ENCODE data around the gene ADCY5.

The ADCY5 gene

GRCh38 chr3:123344175-123344906 is 104.5 kb downstream of the ADCY5 start (continued):
- peak; percentile 28; the same call in 1 of the 2 replicates for TF ChIP-seq SCRT2 (tag by site-specific recombination; IDR thresholded peaks at IDR 0.05)
- TF ChIP-seq SCRT1 (tag by site-specific recombination; IDR thresholded peaks at IDR 0.05; ENCODE audit: borderline replicate concordance) = no peak
- no peak for TF ChIP-seq HIC1 (tag by site-specific recombination; IDR thresholded peaks at IDR 0.05)
- TF ChIP-seq YY2 (tag by site-specific recombination; IDR thresholded peaks at IDR 0.05) = no peak
- peak; percentile 52; the same call in 1 of the 2 replicates for TF ChIP-seq FEZF1 (tag by site-specific recombination; IDR thresholded peaks at IDR 0.05)
- TF ChIP-seq ZNF184 (tag by site-specific recombination; IDR thresholded peaks at IDR 0.05) = 0 out of 2 replicates have a peak, but pooled peaks have one; percentile 45
- no peak for TF ChIP-seq ZNF362 (tag by site-specific recombination; IDR thresholded peaks at IDR 0.05)
- no peak for TF ChIP-seq ZNF280C (tag by site-specific recombination; IDR thresholded peaks at IDR 0.05)
- no peak for TF ChIP-seq ZNF221 (tag by site-specific recombination; IDR thresholded peaks at IDR 0.05; ENCODE audit: borderline replicate concordance)
- TF ChIP-seq ZBTB44 (tag by site-specific recombination; IDR thresholded peaks at IDR 0.05) = no peak
- no peak for TF ChIP-seq ZNF518A (tag by site-specific recombination; conservative IDR thresholded peaks at IDR 0.05; ENCODE audit: low read depth)
- peak; percentile 87 for TF ChIP-seq ATF2 (tag by site-specific recombination; IDR thresholded peaks at IDR 0.05; ENCODE audit: low read depth)
- 0 out of 2 replicates have a peak, but pooled peaks have one; percentile 25 for TF ChIP-seq OSR2 (tag by site-specific recombination; IDR thresholded peaks at IDR 0.05)
- TF ChIP-seq ZNF266 (tag by site-specific recombination; IDR thresholded peaks at IDR 0.05; ENCODE audit: low read depth) = no peak
- no peak for TF ChIP-seq REPIN1 (tag by site-specific recombination; IDR thresholded peaks at IDR 0.05; ENCODE audit: low read depth)
- TF ChIP-seq MEIS1 (CRISPR knock-in tag; IDR thresholded peaks at IDR 0.05; ENCODE audit: borderline replicate concordance) = peak; percentile 66; the same call in 1 of the 2 replicates
- TF ChIP-seq KLF9 (tag by site-specific recombination; IDR thresholded peaks at IDR 0.05; ENCODE audit: low read depth) = no peak
- 0 out of 2 replicates have a peak, but pooled peaks have one; percentile 32 for TF ChIP-seq ZBTB17 (tag by site-specific recombination; IDR thresholded peaks at IDR 0.05)
- no peak for TF ChIP-seq ZNF148 (tag by site-specific recombination; IDR thresholded peaks at IDR 0.05; ENCODE audit: borderline replicate concordance)
- no peak for TF ChIP-seq ZNF521 (tag by site-specific recombination; IDR thresholded peaks at IDR 0.05)
- TF ChIP-seq ZNF76 (tag by site-specific recombination; IDR thresholded peaks at IDR 0.05; ENCODE audit: borderline replicate concordance, low read depth) = no peak
- TF ChIP-seq ZNF248 (tag by site-specific recombination; IDR thresholded peaks at IDR 0.05) = no peak
